Upper lobe of right lung (tissue), 1 donor: ENCODE data around the gene NEURL1B. TPM values are rescaled to one million over a fixed set of nuclear protein-coding genes. Genes with fewer than 3 reads are reported as not detected.
A peak's percentile ranks its signal among the peaks of the same experiment; 100 is the strongest.

Source experiments
- ATAC-seq: fragments of 200-7000 bp; cut with Tn5 transposase; one replicate; pipeline ENCODE4 v1.9.1; 2020; ENCODE audit warnings: mild to moderate bottlenecking, moderate library complexity
- DNase-seq: peaks from one replicate; pipeline ENCODE4 v3.0.0-alpha.2; 2020
- H3K27ac ChIP-seq: fragments of 200-600 bp; one replicate; pipeline ENCODE4 v1.8.0; 2022
- H3K27me3 ChIP-seq: fragments of 200-600 bp; one replicate; pipeline ENCODE4 v1.8.0; 2022; ENCODE audit warnings: mild to moderate bottlenecking
- H3K36me3 ChIP-seq: fragments of 200-600 bp; one replicate; pipeline ENCODE4 v1.8.0; 2022
- H3K4me1 ChIP-seq: fragments of 200-600 bp; one replicate; pipeline ENCODE4 v1.8.0; 2022
- H3K4me3 ChIP-seq: fragments of 200-600 bp; one replicate; pipeline ENCODE4 v1.8.0; 2022; ENCODE audit warnings: mild to moderate bottlenecking
- H3K9me3 ChIP-seq: fragments of 200-600 bp; one replicate; pipeline ENCODE4 v1.8.0; 2022
- intact Hi-C: fragments of 100-400 bp; cut with DNase I; formaldehyde crosslinking; loops from one replicate; pipeline ENCODE4 v1.11.0; 2022
- microRNA-seq: library from miRNA; unstranded; fragments of <30 nt; microRNA quantifications from one replicate; pipeline ENCODE4 v1.2.0, GENCODE V29; 2020; ENCODE audit warnings: borderline microRNAs expressed
- total RNA-seq: library from RNA; stranded (reverse); fragmentation: NEBNext Ultra II Directional; extraction: Animal tissue kit (Norgen Biotek cat#: 25700); gene quantifications from one replicate; pipeline ENCODE4 v1.2.1, GENCODE V29; 2021
- TF ChIP-seq, protein P1 (sequence below): fragments of 200-600 bp; IDR thresholded peaks from one replicate; pipeline ENCODE4 v1.8.0; 2022; ENCODE audit warnings: antibody characterized with exemption
- donor health status: DM: no; HTN: yes; CAD: no; lungs with severe emphysema.

Gene NEURL1B
- total RNA-seq, 1 donor from 2014 or later, result 25.0 TPM

DNA sequence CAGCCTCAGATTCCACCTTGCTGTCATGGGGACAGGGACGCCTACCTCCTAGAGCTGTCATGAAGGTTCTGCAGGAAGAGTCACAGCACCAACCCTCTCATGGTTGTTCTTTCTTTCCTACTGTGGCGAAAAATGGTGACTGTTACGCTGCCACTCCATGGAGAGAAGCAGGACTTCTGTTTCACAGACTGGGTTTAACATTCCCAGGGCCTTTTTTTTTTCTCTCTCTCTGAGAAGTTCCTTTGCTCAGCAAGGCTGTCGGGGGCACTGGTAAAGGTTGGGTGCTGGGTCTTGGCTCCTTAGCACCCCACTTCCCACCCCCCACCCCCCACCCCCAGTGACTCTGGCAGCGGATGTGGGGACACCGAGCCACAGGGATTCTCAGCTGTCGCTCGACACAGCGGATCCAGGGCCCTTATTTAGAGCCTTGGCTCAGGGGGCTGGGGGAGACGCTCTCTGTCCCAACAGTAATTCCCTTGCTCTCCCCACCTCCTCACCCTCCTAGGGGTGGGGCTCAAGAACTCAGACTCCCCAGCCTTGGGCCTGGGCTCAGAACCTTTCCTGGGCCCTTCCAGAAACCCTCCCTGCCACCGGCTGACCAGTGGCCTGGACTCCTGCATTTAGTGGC is 95.6 kb downstream of the NEURL1B start:
- no peak for DNase-seq
- intact Hi-C loops, result no loop called here
- TF ChIP-seq, protein P1, sequence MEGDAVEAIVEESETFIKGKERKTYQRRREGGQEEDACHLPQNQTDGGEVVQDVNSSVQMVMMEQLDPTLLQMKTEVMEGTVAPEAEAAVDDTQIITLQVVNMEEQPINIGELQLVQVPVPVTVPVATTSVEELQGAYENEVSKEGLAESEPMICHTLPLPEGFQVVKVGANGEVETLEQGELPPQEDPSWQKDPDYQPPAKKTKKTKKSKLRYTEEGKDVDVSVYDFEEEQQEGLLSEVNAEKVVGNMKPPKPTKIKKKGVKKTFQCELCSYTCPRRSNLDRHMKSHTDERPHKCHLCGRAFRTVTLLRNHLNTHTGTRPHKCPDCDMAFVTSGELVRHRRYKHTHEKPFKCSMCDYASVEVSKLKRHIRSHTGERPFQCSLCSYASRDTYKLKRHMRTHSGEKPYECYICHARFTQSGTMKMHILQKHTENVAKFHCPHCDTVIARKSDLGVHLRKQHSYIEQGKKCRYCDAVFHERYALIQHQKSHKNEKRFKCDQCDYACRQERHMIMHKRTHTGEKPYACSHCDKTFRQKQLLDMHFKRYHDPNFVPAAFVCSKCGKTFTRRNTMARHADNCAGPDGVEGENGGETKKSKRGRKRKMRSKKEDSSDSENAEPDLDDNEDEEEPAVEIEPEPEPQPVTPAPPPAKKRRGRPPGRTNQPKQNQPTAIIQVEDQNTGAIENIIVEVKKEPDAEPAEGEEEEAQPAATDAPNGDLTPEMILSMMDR, result no peak
- no peaks in the 10 kb centered on the region for H3K27me3 ChIP-seq
- H3K4me3 ChIP-seq, result no peak overlapping the region
- ATAC-seq, result no peak
- no peaks in the 10 kb centered on the region for H3K9me3 ChIP-seq
- no peak overlapping the region for H3K27ac ChIP-seq
- H3K4me1 ChIP-seq, result peaks cover 32% of the 10 kb centered on the region
- H3K36me3 ChIP-seq, result no peaks in the 10 kb centered on the region

DNA sequence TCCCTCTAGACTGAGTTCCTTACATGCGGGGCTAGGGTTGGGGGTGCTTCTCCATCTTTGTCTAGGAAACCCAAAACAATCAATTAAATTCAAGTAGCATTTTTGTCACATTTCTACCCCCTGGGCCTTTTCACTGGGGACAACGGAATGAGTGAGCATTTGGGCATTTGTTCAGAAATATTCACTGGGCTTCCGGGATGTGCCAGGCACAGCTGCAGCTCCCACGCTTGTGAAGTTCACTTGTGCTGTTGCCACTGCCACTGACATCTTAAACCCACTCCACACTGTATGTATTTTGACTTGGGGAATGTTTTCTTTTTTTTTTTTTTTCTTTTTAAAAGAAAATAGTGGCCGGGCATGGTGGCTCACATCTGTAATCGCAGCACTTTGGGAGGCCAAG is 98.3 kb downstream of the NEURL1B start:
- TF ChIP-seq, protein P1, result no peak
- Histone ChIP-seq H3K36me3 (no peaks in the 10 kb centered on the region), H3K27me3 (no peaks in the 10 kb centered on the region), H3K4me3 (no peak overlapping the region), H3K9me3 (no peaks in the 10 kb centered on the region), H3K27ac (no peak overlapping the region), H3K4me1 (peaks cover 29% of the 10 kb centered on the region)
- DNase-seq, result no peak
- no peak for ATAC-seq
- intact Hi-C loops, result no loop called here

DNA sequence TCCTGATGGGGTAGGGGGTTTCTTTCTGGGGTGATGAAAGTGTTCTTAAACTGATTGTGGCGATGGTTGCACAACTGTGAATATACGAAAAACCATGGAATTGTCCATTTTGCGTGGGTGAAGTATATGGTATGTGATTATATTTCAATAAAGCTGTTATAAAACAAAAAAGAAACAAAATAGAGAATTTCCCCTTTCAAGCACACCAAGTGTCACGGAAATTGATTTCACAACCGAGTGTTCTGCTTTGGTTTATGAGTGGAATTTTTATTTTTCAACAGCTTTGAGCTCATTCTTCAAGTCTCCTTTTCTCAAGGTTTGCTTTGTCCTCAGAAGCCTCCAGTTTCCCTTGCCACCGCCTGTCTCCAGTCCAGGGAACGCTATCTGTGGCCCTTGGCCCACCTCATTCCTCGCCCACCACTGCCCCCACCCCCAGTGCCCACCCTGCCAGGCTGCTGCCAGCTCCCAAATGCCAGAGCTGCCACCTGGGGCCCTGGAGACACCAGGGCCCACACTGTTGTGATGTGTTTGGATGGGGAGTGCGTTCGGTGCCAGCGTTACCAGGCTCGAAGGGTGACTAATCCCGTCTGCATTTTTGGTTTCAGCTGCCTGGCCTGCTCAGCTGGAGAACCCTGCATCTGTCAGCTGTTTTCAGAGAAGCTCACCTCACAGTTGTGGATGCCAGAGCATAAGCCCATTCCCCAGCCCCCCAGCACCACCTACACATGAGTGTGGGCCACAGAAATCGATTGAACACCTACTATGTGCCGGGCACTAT is 99.6 kb downstream of the NEURL1B start:
- intact Hi-C loops, result no loop called here
- no peak overlapping the region for H3K4me3 ChIP-seq
- ATAC-seq (peak; percentile 83), DNase-seq (peak; percentile 82)
- no peaks in the 10 kb centered on the region for H3K27me3 ChIP-seq
- H3K9me3 ChIP-seq, result no peaks in the 10 kb centered on the region
- no peaks in the 10 kb centered on the region for H3K36me3 ChIP-seq
- peaks cover 32% of the 10 kb centered on the region for H3K4me1 ChIP-seq
- TF ChIP-seq, protein P1, result no peak
- H3K27ac ChIP-seq, result peak overlapping the region; percentile 91

Small RNAs within 50 kb of the gene (microRNA-seq; reads per million reads assigned to microRNA genes)
- not detected for gene MIR5003

Other genes with a start within 250 kb of the NEURL1B start
- gene SH3PXD2B, start 186.7 kb upstream of the NEURL1B start, total RNA-seq, result 46.2 TPM
- 382 TPM for gene DUSP1, start 129.9 kb downstream of the NEURL1B start, total RNA-seq
- gene ERGIC1, start 193.0 kb downstream of the NEURL1B start, total RNA-seq, result 186 TPM